H1 (cell line): ENCODE data around the gene NDRG2. TPM values are rescaled to one million over a fixed set of nuclear protein-coding genes. Genes with fewer than 3 reads are reported as not detected.

Experiments
- CTCF ChIA-PET: fragments of 300-600 bp; sonication (Branson Sonifier 250); formaldehyde crosslinking; loops from one replicate; lab custom pipeline; 2021; ENCODE audit not compliant: partially characterized antibody; lab: Charles Lee
- POLR2A ChIA-PET: fragments of 300-600 bp; sonication (Branson Sonifier 250); formaldehyde crosslinking; loops from one replicate; lab custom pipeline; 2021; ENCODE audit warnings: inconsistent platforms; ENCODE audit not compliant: partially characterized antibody; lab: Charles Lee
- DNase-seq, 2 experiments: peaks; one replicate each; pipeline versions ENCODE4 v3.0.0 to v3.0.0-alpha.2; 2010 to 2022; ENCODE audit warnings: low spot score in 2 of 2, low read depth in 1 of 2, mixed read lengths in 1 of 2
- FAIRE-seq: peaks from 2 replicates; lab custom pipeline; 2011; peaks lifted over from hg19 to GRCh38; lab: Jason Lieb, UNC
- H2AFZ ChIP-seq: 2 replicates; pipeline ENCODE4 v1.8.1; 2012; ENCODE audit warnings: low read length, inconsistent platforms
- H2AK5ac ChIP-seq: 2 replicates; pipeline ENCODE4 v1.6.1; 2013; ENCODE audit warnings: low read depth, low read length
- H2BK120ac ChIP-seq: replicated peaks from 2 replicates; pipeline ENCODE3; 2013; ENCODE audit warnings: low read depth, low read length, inconsistent platforms
- H2BK12ac ChIP-seq: 2 replicates; pipeline ENCODE4 v1.6.1; 2013; ENCODE audit warnings: low read depth, low read length
- H2BK15ac ChIP-seq: 2 replicates; pipeline ENCODE4 v1.6.1; 2013; ENCODE audit warnings: low read length
- H2BK20ac ChIP-seq: 2 replicates; pipeline ENCODE4 v1.6.1; 2013; ENCODE audit warnings: low read length
- H2BK5ac ChIP-seq: 2 replicates; pipeline ENCODE4 v1.6.1; 2013; ENCODE audit warnings: low read depth, low read length
- H3K14ac ChIP-seq: 2 replicates; pipeline ENCODE4 v1.6.1; 2013; ENCODE audit warnings: inconsistent platforms; ENCODE audit not compliant: insufficient read length
- H3K18ac ChIP-seq: 2 replicates; pipeline ENCODE4 v1.6.1; 2013; ENCODE audit warnings: low read length; ENCODE audit errors: extremely low read depth
- H3K23ac ChIP-seq: 2 replicates; pipeline ENCODE4 v1.6.1; 2013; ENCODE audit warnings: inconsistent platforms; ENCODE audit not compliant: insufficient read length
- H3K23me2 ChIP-seq: 2 replicates; pipeline ENCODE4 v1.6.1; 2013; ENCODE audit warnings: low read depth, low read length
- H3K27ac ChIP-seq: 2 replicates; pipeline ENCODE4 v1.6.1; 2011; ENCODE audit warnings: low read depth, low read length, inconsistent platforms
- H3K27me3 ChIP-seq, 4 experiments: replicated peaks in 1 of 4; 1 replicate in 1 of 4; 2 replicates in 3 of 4; pipeline versions ENCODE4 v1.6.1 to v1.8.1; 2011 to 2013; ENCODE audit warnings: low read length in 3 of 4, mild to moderate bottlenecking in 3 of 4, inconsistent platforms in 2 of 4, mixed read lengths in 2 of 4, moderate library complexity in 1 of 4; ENCODE audit not compliant: control insufficient read depth in 3 of 4, insufficient read depth in 3 of 4; ENCODE audit errors: extremely low read depth in 1 of 4
- H3K36me3 ChIP-seq, 4 experiments: 2 replicates each; pipeline versions ENCODE4 v1.6.1 to v1.8.1; 2011 to 2013; ENCODE audit warnings: mild to moderate bottlenecking in 4 of 4, low read length in 3 of 4, moderate library complexity in 2 of 4, control low read depth in 1 of 4, inconsistent platforms in 1 of 4; ENCODE audit not compliant: insufficient read depth in 4 of 4, control insufficient read depth in 2 of 4
- H3K4ac ChIP-seq: replicated peaks from 2 replicates; pipeline ENCODE3; 2013; ENCODE audit warnings: low read length, low read depth, mixed read lengths, inconsistent platforms; ENCODE audit not compliant: insufficient read length
- H3K4me1 ChIP-seq, 4 experiments: replicated peaks in 1 of 4; 1 replicate in 1 of 4; 2 replicates in 3 of 4; pipeline versions ENCODE4 v1.6.1 to v1.8.1; 2011 to 2013; ENCODE audit warnings: low read length in 3 of 4, inconsistent platforms in 2 of 4, mixed read lengths in 1 of 4; ENCODE audit not compliant: insufficient read depth in 4 of 4, control insufficient read depth in 3 of 4
- H3K4me2 ChIP-seq, 2 experiments: 2 replicates each; pipeline versions ENCODE4 v1.6.1 to v1.8.1; 2011 to 2013; ENCODE audit warnings: low read depth in 2 of 2, low read length in 2 of 2, control low read depth in 1 of 2, inconsistent platforms in 1 of 2, mild to moderate bottlenecking in 1 of 2; ENCODE audit not compliant: insufficient read depth in 1 of 2
- H3K4me3 ChIP-seq, 4 experiments: fragments of 200-600, 300-600 bp in 1 of 4; sonication (generic), shearing (Covaris generic), sonication (Bioruptor Twin) in 1 of 4; 2 replicates each; pipeline versions ENCODE4 v1.5.1 to v1.8.1; 2011 to 2016; ENCODE audit warnings: low read length in 4 of 4, low read depth in 3 of 4, control low read depth in 2 of 4, inconsistent platforms in 2 of 4, mild to moderate bottlenecking in 2 of 4, mixed read lengths in 1 of 4, moderate library complexity in 1 of 4; ENCODE audit not compliant: insufficient read depth in 2 of 4; ENCODE audit errors: extremely low read depth in 1 of 4
- H3K56ac ChIP-seq: replicated peaks from 2 replicates; pipeline ENCODE3; 2013; ENCODE audit warnings: low read depth, mild to moderate bottlenecking, mixed read lengths, low read length, inconsistent platforms; ENCODE audit not compliant: insufficient read length
- H3K79me1 ChIP-seq: 2 replicates; pipeline ENCODE4 v1.6.1; 2013; ENCODE audit warnings: low read depth, low read length, control low read depth
- H3K79me2 ChIP-seq, 2 experiments: 2 replicates each; pipeline versions ENCODE4 v1.6.1 to v1.8.1; 2012 to 2013; ENCODE audit warnings: low read length in 2 of 2, mild to moderate bottlenecking in 2 of 2, inconsistent platforms in 1 of 2; ENCODE audit not compliant: insufficient read depth in 2 of 2, control insufficient read depth in 1 of 2
- H3K9ac ChIP-seq, 4 experiments: replicated peaks in 1 of 4; 1 replicate in 1 of 4; 2 replicates in 3 of 4; pipeline versions ENCODE4 v1.6.1 to v1.8.1; 2011 to 2013; ENCODE audit warnings: low read depth in 3 of 4, low read length in 3 of 4, control low read depth in 2 of 4, mild to moderate bottlenecking in 2 of 4, moderate library complexity in 2 of 4, inconsistent platforms in 1 of 4; ENCODE audit errors: extremely low read depth in 1 of 4
- H3K9me3 ChIP-seq, 2 experiments: 2 replicates each; pipeline versions ENCODE4 v1.6.1 to v1.8.1; 2012 to 2013; ENCODE audit warnings: mild to moderate bottlenecking in 2 of 2, moderate library complexity in 2 of 2, control low read depth in 1 of 2, inconsistent platforms in 1 of 2, low read depth in 1 of 2, low read length in 1 of 2, mixed read lengths in 1 of 2; ENCODE audit not compliant: insufficient read depth in 2 of 2
- H4K20me1 ChIP-seq, 2 experiments: replicated peaks in 1 of 2; 2 replicates each; pipeline versions ENCODE3 to v1.8.1; 2011 to 2013; ENCODE audit warnings: inconsistent platforms in 2 of 2, low read length in 2 of 2, mild to moderate bottlenecking in 1 of 2; ENCODE audit not compliant: insufficient read depth in 2 of 2, control insufficient read depth in 1 of 2
- H4K5ac ChIP-seq: 2 replicates; pipeline ENCODE4 v1.6.1; 2013; ENCODE audit warnings: low read length, low read depth, mixed read lengths, inconsistent platforms; ENCODE audit not compliant: insufficient read length
- H4K8ac ChIP-seq: 2 replicates; pipeline ENCODE4 v1.8.0; 2013; ENCODE audit warnings: mild to moderate bottlenecking, moderate library complexity, low read length, inconsistent platforms; ENCODE audit not compliant: insufficient read depth; ENCODE audit errors: extremely low read depth
- H4K91ac ChIP-seq: replicated peaks from 2 replicates; pipeline ENCODE3; 2013; ENCODE audit warnings: low read length, mixed read lengths, inconsistent platforms; ENCODE audit not compliant: insufficient read length
- ASH2L ChIP-seq: fragments of 200-600, 300-600 bp; sonication (generic); IDR thresholded peaks from one replicate; pipeline ENCODE4 v1.7.1; 2017; ENCODE audit warnings: low read length
- BCL11A ChIP-seq, 2 experiments: IDR thresholded peaks; one replicate each; pipeline ENCODE4 v1.6.1; 2011; ENCODE audit warnings: low read depth in 2 of 2, low read length in 2 of 2, mild to moderate bottlenecking in 2 of 2
- CEBPB ChIP-seq: IDR thresholded peaks from 2 replicates; pipeline ENCODE4 v1.6.1; 2012; ENCODE audit warnings: low read depth, low read length
- EGR1 ChIP-seq: IDR thresholded peaks from 2 replicates; pipeline ENCODE4 v1.6.1; 2011; ENCODE audit warnings: low read depth, low read length, borderline replicate concordance
- EP300 ChIP-seq, 2 experiments: IDR thresholded peaks; 1 replicate in 1 of 2; 2 replicates in 1 of 2; pipeline ENCODE4 v1.6.1; 2011 to 2012; ENCODE audit warnings: low read depth in 2 of 2, low read length in 2 of 2, mild to moderate bottlenecking in 2 of 2, borderline replicate concordance in 1 of 2, inconsistent platforms in 1 of 2, moderate library complexity in 1 of 2
- EZH2 ChIP-seq: fragments of 200-600 bp; sonication (generic); IDR thresholded peaks from 2 replicates; pipeline ENCODE4 v1.7.1; 2012; ENCODE audit warnings: low read depth, mild to moderate bottlenecking, moderate library complexity, low read length, inconsistent platforms; ENCODE audit not compliant: severe bottlenecking
- GTF2F1 ChIP-seq: IDR thresholded peaks from 2 replicates; pipeline ENCODE4 v1.6.1; 2012; ENCODE audit warnings: low read depth, low read length, improper control_type of control experiment, borderline replicate concordance
- KDM5A ChIP-seq: fragments of 200-600 bp; IDR thresholded peaks from 2 replicates; pipeline ENCODE4 v1.7.1; 2012; ENCODE audit warnings: mild to moderate bottlenecking, low read length, inconsistent platforms, mixed read lengths
- MAX ChIP-seq: IDR thresholded peaks from 2 replicates; pipeline ENCODE4 v1.6.1; 2012; ENCODE audit warnings: inconsistent platforms
- RXRA ChIP-seq: IDR thresholded peaks from 2 replicates; pipeline ENCODE4 v1.6.1; 2011; ENCODE audit warnings: low read depth, mild to moderate bottlenecking, low read length, moderate library complexity; ENCODE audit not compliant: insufficient read depth
- SIX5 ChIP-seq: IDR thresholded peaks from 2 replicates; pipeline ENCODE4 v1.6.1; 2011; ENCODE audit warnings: mild to moderate bottlenecking, low read depth, low read length
- SP1 ChIP-seq: IDR thresholded peaks from 2 replicates; pipeline ENCODE4 v1.6.1; 2011; ENCODE audit warnings: low read depth, low read length
- WGBS, 2 experiments: shearing (Covaris generic) in 1 of 2; methylation state at CpG; one replicate each; pipeline versions ENCODE4 v1.1.6 to v1.1.7; 2013 to 2015; ENCODE audit warnings: low lambda C conversion rate in 2 of 2, mixed read lengths in 2 of 2, inconsistent platforms in 1 of 2, low coverage in 1 of 2, missing lambda C conversion rate in 1 of 2; ENCODE audit not compliant: insufficient replicate concordance in 2 of 2, insufficient coverage in 1 of 2, insufficient read length in 1 of 2; ENCODE audit errors: extremely low coverage in 1 of 2, missing lambda C conversion rate in 1 of 2; 5-methylcytosine and 5-hydroxymethylcytosine counted together
- polyA plus RNA-seq, 7 experiments: library from polyadenylated mRNA; depleted of rRNA in 3 of 7; stranded (reverse) in 5 of 7; unstranded in 2 of 7; fragments of >200 nt in 5 of 7; fragments of 200-250 nt in 2 of 7; gene quantifications; 1 replicate in 5 of 7; 2 replicates in 1 of 7; 4 replicates in 1 of 7; pipeline versions ENCODE4 v1.2.1 to v1.2.3, GENCODE V29; 2011 to 2013; ENCODE audit warnings: missing spikeins in 2 of 7, mixed read lengths in 2 of 7
- total RNA-seq: library from RNA; stranded (reverse); fragmentation: NEBNext Ultra II Directional; extraction: Animal tissue kit (Norgen Biotek cat#: 25700); gene quantifications from 2 replicates; pipeline ENCODE4 v1.2.1, GENCODE V29; 2021

Gene NDRG2
- total and polyA plus RNA-seq, 2 of the 8 experiments (the other 6 are each of a cell fraction or from before 2014, with no cell fraction given) = 29.9 to 48.6 TPM

GRCh38 chr14:21053184-21054122 is 28.6 kb upstream of the NDRG2 start:
- H3K4me3 ChIP-seq = no peak overlapping the region
- 85% methylated on average over 19 of the region's 20 CpGs; no CpG with 5 or more reads in 1 of the 2 experiments for WGBS, 2 experiments
- H3K4ac ChIP-seq = no peak overlapping the region
- no peaks in the 10 kb centered on the region for H3K9me3 ChIP-seq
- CTCF ChIA-PET = interaction anchor here (0.8 to 1.3 kb wide), 6 partner anchors 9 to 51 kb away, joined by 3 to 10 read pairs (median 3); no protein-coding TSS in a partner anchor
- H3K79me1 ChIP-seq = no peaks in the 10 kb centered on the region
- H2BK12ac ChIP-seq = no peak overlapping the region
- H3K14ac ChIP-seq = no peak overlapping the region
- FAIRE-seq = no peak
- H4K91ac ChIP-seq = no peak overlapping the region
- H3K27me3 ChIP-seq = no peaks in the 10 kb centered on the region; a peak in 1 of 7 replicates
- H2AFZ ChIP-seq = no peak overlapping the region
- H3K4me1 ChIP-seq = peaks cover 0 to 3% (median 0%) of the 10 kb centered on the region in 4 experiments; a peak in 2 of 7 replicates
- H2BK120ac ChIP-seq = no peak overlapping the region
- POLR2A ChIA-PET = interaction anchor here (0.8 to 1.2 kb wide), 3 partner anchors 18 to 36 kb away, joined by 3 to 4 read pairs (median 3); no protein-coding TSS in a partner anchor
- no peak overlapping the region for H3K18ac ChIP-seq
- no peak overlapping the region for H4K8ac ChIP-seq
- H3K36me3 ChIP-seq = no peaks in the 10 kb centered on the region
- no peak for DNase-seq
- H3K9ac ChIP-seq = no peak overlapping the region
- H2BK20ac ChIP-seq = no peak overlapping the region
- no peaks in the 10 kb centered on the region for H3K79me2 ChIP-seq
- no peak overlapping the region for H3K56ac ChIP-seq
- H4K5ac ChIP-seq = no peak overlapping the region
- H3K4me2 ChIP-seq = no peak overlapping the region
- no peaks in the 10 kb centered on the region for H3K23me2 ChIP-seq
- no peak overlapping the region for H2BK15ac ChIP-seq
- no peaks in the 10 kb centered on the region for H4K20me1 ChIP-seq
- no peak overlapping the region for H2BK5ac ChIP-seq
- H3K27ac ChIP-seq = no peak overlapping the region
- H3K23ac ChIP-seq = no peak overlapping the region
- no peak overlapping the region for H2AK5ac ChIP-seq
- TF ChIP-seq CEBPB (no peak), BCL11A (IDR thresholded peaks at IDR 0.05; ENCODE audit: low read depth in 2 of 2, low read length in 2 of 2) (no peak), KDM5A (no peak), RXRA (no peak), MAX (no peak), GTF2F1 (no peak), SP1 (no peak), EGR1 (no peak), EZH2 (no peak), SIX5 (no peak), ASH2L (no peak), EP300 (IDR thresholded peaks at IDR 0.05; ENCODE audit: borderline replicate concordance in 1 of 2, low read depth in 2 of 2, low read length in 2 of 2) (no peak)
